RWPE1 (cell line): ENCODE results near the gene EGFL8.

Source experiments
- CTCF ChIA-PET: fragments of 350-600 bp; sonication (Branson Sonifier 250); formaldehyde crosslinking; extraction: SDS; loops from one replicate; lab custom pipeline; 2021; lab: Yijun Ruan, JAX
- POLR2A ChIA-PET: fragments of 400-600 bp; formaldehyde crosslinking; extraction: SDS; loops from one replicate; lab custom pipeline; 2020; ENCODE audit warnings: antibody characterized with exemption; ENCODE audit not compliant: low non-redundant PET; lab: Yijun Ruan, JAX
- DNase-seq: peaks from one replicate; pipeline ENCODE4 v3.0.0; 2012; ENCODE audit warnings: low spot score
- H3K27ac ChIP-seq: fragments of 450-650 bp; 2 replicates; pipeline ENCODE4 v1.5.1; 2017
- CTCF ChIP-seq: fragments of 450-650 bp; conservative IDR thresholded peaks from 2 replicates; pipeline ENCODE4 v1.5.1; 2017; ENCODE audit warnings: low read depth, mild to moderate bottlenecking

Gene EGFL8

GRCh38 chr6:32195652-32195901 is 31.2 kb downstream of the EGFL8 start:
- ChIA-PET CTCF (interaction anchor here (0.6 to 1.1 kb wide), 7 partner anchors 14 to 781 kb away, joined by 3 to 5 read pairs (median 3); no protein-coding TSS in a partner anchor), POLR2A (interaction anchor here (0.6 to 0.8 kb wide), 3 partner anchors 18 to 699 kb away, joined by 3 read pairs; no protein-coding TSS in a partner anchor)
- TF ChIP-seq CTCF = no peak; the same call in 1 of the 2 replicates
- H3K27ac ChIP-seq = peak overlapping the region; percentile 95
- peak; percentile 97 for DNase-seq

- CTCF ChIA-PET = interaction anchor here (0.6 to 1.1 kb wide), 7 partner anchors 14 to 780 kb away, joined by 3 to 5 read pairs (median 3); no protein-coding TSS in a partner anchor
- POLR2A ChIA-PET = interaction anchor here (0.6 to 0.8 kb wide), 3 partner anchors 19 to 698 kb away, joined by 3 read pairs; no protein-coding TSS in a partner anchor
- TF ChIP-seq CTCF = no peak
- DNase-seq = peak; percentile 44
- peak overlapping the region; percentile 95 for H3K27ac ChIP-seq
These were observed 31.7 kb downstream of the EGFL8 start for GRCh38 chr6:32195902-32196681.

- ChIA-PET POLR2A (no interaction called here), CTCF (interaction anchor here (0.7 kb wide), 1 partner anchor 167 kb away, joined by 4 read pairs; no protein-coding TSS in a partner anchor)
- peak overlapping the region; percentile 95 for H3K27ac ChIP-seq
- DNase-seq = no peak
- TF ChIP-seq CTCF = no peak
These were observed 32.6 kb downstream of the EGFL8 start for GRCh38 chr6:32196682-32197616.

GRCh38 chr6:32198345-32198696 is 33.9 kb downstream of the EGFL8 start:
- TF ChIP-seq CTCF = no peak
- ChIA-PET CTCF (interaction anchor here (0.6 to 0.7 kb wide), 2 partner anchors 56 to 727 kb away, joined by 3 read pairs; no protein-coding TSS in a partner anchor), POLR2A (no interaction called here)

GRCh38 chr6:32198866-32199265 is 34.5 kb downstream of the EGFL8 start:
- CTCF ChIA-PET = interaction anchor here (0.7 kb wide), 1 partner anchor 726 kb away, joined by 3 read pairs; no protein-coding TSS in a partner anchor
- H3K27ac ChIP-seq = no peak overlapping the region
- no peak for TF ChIP-seq CTCF
- DNase-seq = no peak
- POLR2A ChIA-PET = no interaction called here

More at GRCh38 chr6:32198345-32198696, 33.9 kb downstream of the EGFL8 start:
- H3K27ac ChIP-seq = peak overlapping the region; percentile 95; the same call in 1 of the 2 replicates
- no peak for DNase-seq
